DOHH2 (cell line): ENCODE results near the gene ZNF35.

Source experiments
- CTCF ChIP-seq: fragments of 200-600 bp; sonication (generic); IDR thresholded peaks from one replicate; pipeline ENCODE4 v1.5.1; 2014; ENCODE audit warnings: antibody characterized with exemption, mild to moderate bottlenecking, low read depth, low read length; ENCODE audit not compliant: poor library complexity, severe bottlenecking
- EZH2phosphoT487 ChIP-seq: fragments of 200-600 bp; sonication (generic); IDR thresholded peaks from 2 replicates; pipeline ENCODE4 v1.6.1; 2017; ENCODE audit warnings: borderline replicate concordance, mild to moderate bottlenecking, antibody characterized with exemption, low read length, moderate library complexity, mixed read lengths

- TF ChIP-seq CTCF (no peak), EZH2phosphoT487 (no peak)
Measured at GRCh38 chr3:44680921-44681455, 32.5 kb downstream of the ZNF35 start.
